T-helper 17 cell (primary cell): Measurements from ENCODE around the gene BTRC. TPM values are rescaled to one million over a fixed set of nuclear protein-coding genes. Genes with fewer than 3 reads are reported as not detected.
A peak's percentile ranks its signal among the peaks of the same experiment; 100 is the strongest.
"Not testable (repeated sequence)": the region's sequence is repeated elsewhere in the genome, so short reads cannot be mapped to it uniquely, and the experiment has no call there.

Experiments used
- ATAC-seq: fragments of 150-1000 bp; cut with Tn5 transposase; 2 replicates; pipeline ENCODE4 v1.10.0; 2021; ENCODE audit warnings: mild to moderate bottlenecking, moderate library complexity
- DNase-seq, 3 donors: peaks; one replicate each; pipeline versions ENCODE4 v3.0.0 to v3.0.0-alpha.2; 2020 to 2021
- H3K9me3 ChIP-seq: one replicate; pipeline ENCODE4 v1.7.0; 2013; ENCODE audit warnings: low read length, mild to moderate bottlenecking; ENCODE audit not compliant: control insufficient read depth, poor library complexity, severe bottlenecking
- H3K27ac Mint-ChIP-seq: one replicate; pipeline ENCODE4 v1.8.0; 2022; ENCODE audit warnings: mild to moderate bottlenecking, moderate library complexity, mixed read lengths
- H3K27me3 Mint-ChIP-seq: one replicate; pipeline ENCODE4 v1.8.0; 2022; ENCODE audit warnings: mixed read lengths
- H3K36me3 Mint-ChIP-seq: one replicate; pipeline ENCODE4 v1.8.0; 2022; ENCODE audit warnings: low read depth, mixed read lengths
- H3K4me1 Mint-ChIP-seq: one replicate; pipeline ENCODE4 v1.8.0; 2022; ENCODE audit warnings: mild to moderate bottlenecking, mixed read lengths
- H3K4me3 Mint-ChIP-seq: one replicate; pipeline ENCODE4 v1.8.0; 2022; ENCODE audit warnings: mild to moderate bottlenecking, moderate library complexity, mixed read lengths
- total RNA-seq, 4 donors: library from RNA in 2 of 4; stranded (reverse) in 2 of 4; gene quantifications; one replicate each; pipeline ENCODE4 v1.2.3 and lab custom pipeline; 2022 to 2026

The BTRC gene
- total RNA-seq, 2 donors from 2014 or later = 14.8 to 17.0 TPM

- no peak overlapping the region for H3K4me3 Mint-ChIP-seq
- H3K9me3 ChIP-seq = no peaks in the 10 kb centered on the region
- DNase-seq = no peak
- H3K27ac Mint-ChIP-seq = no peak overlapping the region
- peaks cover 6% of the 10 kb centered on the region for H3K4me1 Mint-ChIP-seq
- ATAC-seq = no peak
- peaks cover 7% of the 10 kb centered on the region for H3K36me3 Mint-ChIP-seq
- H3K27me3 Mint-ChIP-seq = no peaks in the 10 kb centered on the region
These were observed 225.5 kb downstream of the BTRC start for GRCh38 chr10:101579516-101579870.

GRCh38 chr10:101580486-101581399, 226.8 kb downstream of the BTRC start:
- ATAC-seq (no peak), DNase-seq (no peak)
- Mint-ChIP-seq H3K4me1 (peaks cover 9% of the 10 kb centered on the region), H3K27me3 (no peaks in the 10 kb centered on the region), H3K36me3 (peaks cover 7% of the 10 kb centered on the region), H3K4me3 (no peak overlapping the region), H3K27ac (no peak overlapping the region)
- H3K9me3 ChIP-seq = no peaks in the 10 kb centered on the region

DNA sequence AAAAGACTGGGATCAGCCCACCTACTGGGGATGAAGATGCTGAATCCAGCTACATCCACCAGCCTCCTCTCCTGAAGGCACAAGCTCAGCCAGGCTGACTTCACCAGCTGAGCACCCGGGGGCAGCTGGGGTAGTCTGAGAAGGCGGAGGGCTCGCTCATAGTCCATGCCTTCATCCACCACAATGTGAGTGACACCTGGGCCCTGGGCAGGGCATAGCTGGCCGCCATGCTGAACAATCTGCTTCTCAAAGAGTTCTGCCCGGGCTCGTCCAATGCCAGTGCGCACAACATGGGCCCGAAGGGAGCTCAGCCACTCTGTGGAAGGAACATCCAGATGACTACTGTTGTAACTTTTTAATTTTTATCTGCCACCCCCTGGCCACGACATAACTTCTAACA, 231.9 kb downstream of the BTRC start:
- no peak overlapping the region for H3K4me3 Mint-ChIP-seq
- H3K4me1 Mint-ChIP-seq = peaks cover 25% of the 10 kb centered on the region
- no peaks in the 10 kb centered on the region for H3K36me3 Mint-ChIP-seq
- DNase-seq (no peak), ATAC-seq (no peak)
- no peaks in the 10 kb centered on the region for H3K9me3 ChIP-seq
- H3K27ac Mint-ChIP-seq = no peak overlapping the region
- H3K27me3 Mint-ChIP-seq = no peaks in the 10 kb centered on the region

DNA sequence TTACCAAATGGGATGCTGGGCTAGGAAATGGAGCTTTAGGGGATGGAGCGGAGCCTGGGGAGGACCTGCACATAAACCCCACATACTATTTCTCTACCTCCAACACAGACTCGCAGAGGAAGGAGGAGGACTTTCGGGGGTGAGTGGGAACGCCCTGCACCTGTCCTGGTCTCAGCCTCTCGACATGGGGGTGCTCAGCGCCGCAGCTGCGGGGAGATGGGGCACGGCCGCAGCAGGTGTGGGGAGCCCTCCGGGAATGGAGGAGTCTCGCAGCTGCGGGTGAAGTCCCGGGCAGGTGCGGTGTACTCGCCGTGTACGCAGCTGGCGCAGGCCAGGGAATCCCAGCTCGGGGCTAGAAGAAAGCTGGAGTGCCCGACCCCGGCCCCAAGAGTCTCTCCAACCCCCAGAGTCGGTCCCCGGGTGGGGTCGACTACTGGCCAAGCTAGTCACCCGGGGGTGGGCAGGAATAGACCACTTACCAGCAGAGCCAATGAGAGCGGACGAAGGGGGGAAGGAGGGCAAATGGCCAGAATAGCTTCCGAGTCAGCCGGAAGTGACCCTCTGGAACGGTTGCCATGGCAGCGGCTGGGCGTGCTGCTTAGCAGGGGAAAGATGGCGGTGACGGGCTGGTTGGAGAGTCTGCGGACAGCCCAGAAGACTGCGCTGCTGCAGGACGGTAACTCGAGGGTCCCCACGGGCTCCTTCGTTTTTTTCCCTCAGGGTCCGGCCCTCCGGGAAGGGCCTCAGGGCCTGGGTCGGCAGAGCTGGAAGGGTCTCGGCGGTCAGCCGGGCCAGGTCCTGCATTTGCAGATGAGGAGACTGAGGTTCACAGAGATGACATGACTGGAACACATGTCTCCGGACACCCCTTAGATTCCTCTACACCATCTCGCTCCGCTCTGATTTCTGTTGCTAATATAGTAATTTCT, 234.0 kb downstream of the BTRC start, which contains the start of the genes DPCD and POLL:
TSS of gene DPCD (plus strand) at position 597 of the 929 bp plus-strand sequence. CDS start at position 613, 16 bp downstream.
TSS of gene POLL (minus strand) at position 533 of the 929 bp plus-strand sequence. CDS start 897 bp downstream, outside the sequence.
- H3K9me3 ChIP-seq = no peaks in the 10 kb centered on the region
- ATAC-seq (peak; percentile 93), DNase-seq (peak; percentile 64 to 74 (median 65))
- no peaks in the 10 kb centered on the region for H3K27me3 Mint-ChIP-seq
- H3K27ac Mint-ChIP-seq = peak within 1 kb of the TSS; percentile 93
- H3K4me1 Mint-ChIP-seq = peaks cover 25% of the 10 kb centered on the region
- H3K36me3 Mint-ChIP-seq = no peaks in the 10 kb centered on the region
- H3K4me3 Mint-ChIP-seq = peak within 1 kb of the TSS; percentile 96

- ATAC-seq (no peak), DNase-seq (no peak)
- Mint-ChIP-seq H3K36me3 (no peaks in the 10 kb centered on the region), H3K27me3 (no peaks in the 10 kb centered on the region), H3K27ac (peak overlapping the region; percentile 93), H3K4me1 (peaks cover 25% of the 10 kb centered on the region), H3K4me3 (peak overlapping the region; percentile 96)
- H3K9me3 ChIP-seq = no peaks in the 10 kb centered on the region
These were observed 234.9 kb downstream of the BTRC start for GRCh38 chr10:101588879-101589278.

DNA sequence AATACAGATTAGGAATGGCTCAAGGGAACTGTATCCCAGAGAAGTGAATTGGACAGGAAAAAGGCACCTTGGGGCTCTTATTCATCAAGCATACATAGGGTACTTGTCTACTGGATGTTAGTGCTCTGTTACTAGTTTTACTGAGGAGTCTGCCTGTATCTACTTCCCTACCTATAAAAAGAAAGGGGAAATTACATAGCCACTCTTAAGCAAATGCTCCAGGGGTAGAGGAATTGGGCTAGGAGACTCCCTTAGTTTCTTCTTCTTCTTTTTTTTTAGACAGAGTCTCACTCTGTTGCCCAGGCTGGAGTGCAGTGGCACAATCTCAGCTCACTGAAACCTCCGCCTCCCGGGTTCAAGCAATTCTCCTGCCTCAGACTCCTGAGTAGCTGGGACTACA, 239.4 kb downstream of the BTRC start:
- not testable (repeated sequence) for DNase-seq, H3K36me3 Mint-ChIP-seq, H3K4me1 Mint-ChIP-seq, H3K27me3 Mint-ChIP-seq, H3K4me3 Mint-ChIP-seq, H3K27ac Mint-ChIP-seq, H3K9me3 ChIP-seq, ATAC-seq

GRCh38 chr10:101595591-101596433, 241.8 kb downstream of the BTRC start:
- DNase-seq (no peak), ATAC-seq (no peak)
- H3K4me1 Mint-ChIP-seq = peaks cover 4% of the 10 kb centered on the region
- H3K36me3 Mint-ChIP-seq = peaks cover 5% of the 10 kb centered on the region
- no peaks in the 10 kb centered on the region for H3K27me3 Mint-ChIP-seq
- H3K27ac Mint-ChIP-seq = no peak overlapping the region
- H3K4me3 Mint-ChIP-seq = no peak overlapping the region
- no peaks in the 10 kb centered on the region for H3K9me3 ChIP-seq

- ATAC-seq = no peak
- Mint-ChIP-seq H3K27me3 (no peaks in the 10 kb centered on the region), H3K4me3 (no peak overlapping the region), H3K27ac (no peak overlapping the region), H3K4me1 (peaks cover 4% of the 10 kb centered on the region), H3K36me3 (peaks cover 5% of the 10 kb centered on the region)
- H3K9me3 ChIP-seq = no peaks in the 10 kb centered on the region
- DNase-seq = no peak
These were observed 243.3 kb downstream of the BTRC start for GRCh38 chr10:101597091-101597900.

DNA sequence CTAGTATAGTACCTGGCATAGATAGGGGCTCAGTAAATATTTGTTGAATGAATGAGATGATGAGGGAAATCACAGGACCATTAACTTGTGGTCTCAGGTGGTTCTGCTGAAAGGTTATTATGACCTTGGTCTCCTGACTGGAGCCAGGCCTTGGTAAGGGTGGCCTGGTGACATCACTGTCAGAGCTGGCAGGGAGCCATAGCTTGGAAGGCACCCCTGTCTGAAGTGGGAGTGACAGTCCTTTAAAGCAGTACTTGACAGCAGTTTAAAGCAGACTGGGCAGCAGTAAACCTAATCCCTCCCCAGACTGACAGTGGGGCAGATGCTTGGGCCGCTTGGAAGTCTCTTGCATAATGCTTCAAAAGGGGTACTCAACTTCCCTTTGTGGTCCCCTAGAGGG, 247.6 kb downstream of the BTRC start:
- H3K27me3 Mint-ChIP-seq = no peaks in the 10 kb centered on the region
- H3K4me1 Mint-ChIP-seq = no peaks in the 10 kb centered on the region
- H3K27ac Mint-ChIP-seq = peak overlapping the region; percentile 9

GRCh38 chr10:101602761-101603398, 248.9 kb downstream of the BTRC start:
- H3K27me3 Mint-ChIP-seq = no peaks in the 10 kb centered on the region
- H3K36me3 Mint-ChIP-seq = no peaks in the 10 kb centered on the region
- no peak overlapping the region for H3K27ac Mint-ChIP-seq
- H3K4me1 Mint-ChIP-seq = no peaks in the 10 kb centered on the region
- ATAC-seq (peak; percentile 81), DNase-seq (peak in 2 of 3 donors; percentile 33 to 59)
- H3K4me3 Mint-ChIP-seq = no peak overlapping the region
- no peaks in the 10 kb centered on the region for H3K9me3 ChIP-seq

More for the DNA sequence above, 247.6 kb downstream of the BTRC start:
- Mint-ChIP-seq H3K36me3 (no peaks in the 10 kb centered on the region), H3K4me3 (no peak overlapping the region)
- no peaks in the 10 kb centered on the region for H3K9me3 ChIP-seq
- no peak for DNase-seq
- ATAC-seq = no peak
